Adrenal gland (tissue), 12 donors: ENCODE results near the gene PEPD. TPM values are rescaled to one million over a fixed set of nuclear protein-coding genes. Genes with fewer than 3 reads are reported as not detected.
A peak's percentile ranks its signal among the peaks of the same experiment; 100 is the strongest.

Source experiments
- DNase-seq, 7 donors: peaks; one replicate each; pipeline ENCODE4 v3.0.0-alpha.2; 2019 to 2020
- H3K27ac ChIP-seq, 5 donors: fragments of 200-600 bp; sonication (generic) in 4 of 5; 1 replicate in 3 of 5; 2 replicates in 2 of 5; pipeline versions ENCODE4 v1.5.1 to v1.8.0; 2016 to 2020; ENCODE audit warnings: mild to moderate bottlenecking in 1 of 5
- H3K27me3 ChIP-seq: fragments of 200-600 bp; 2 replicates; pipeline ENCODE4 v1.8.0; 2021
- H3K36me3 ChIP-seq, 2 donors: fragments of 200-600 bp; replicated peaks in 1 of 2; 1 replicate in 1 of 2; 2 replicates in 1 of 2; pipeline versions ENCODE4 v1.5.1 to v1.8.0; 2018 to 2022
- H3K4me1 ChIP-seq, 2 donors: fragments of 200-600 bp; replicated peaks in 1 of 2; 1 replicate in 1 of 2; 2 replicates in 1 of 2; pipeline versions ENCODE4 v1.5.1 to v1.8.0; 2018 to 2021
- H3K4me3 ChIP-seq, 4 donors: fragments of 200-600 bp; sonication (generic) in 3 of 4; one replicate each; pipeline ENCODE4 v1.5.1; 2016 to 2018
- H3K9me3 ChIP-seq, 3 donors: fragments of 200-600 bp; sonication (generic) in 1 of 3; replicated peaks in 1 of 3; 1 replicate in 2 of 3; 2 replicates in 1 of 3; pipeline versions ENCODE4 v1.5.1 to v1.8.0; 2016 to 2021
- POLR2A ChIP-seq, 2 donors: fragments of 450-650 bp; IDR thresholded peaks; one replicate each; pipeline ENCODE4 v1.6.1; 2017; ENCODE audit warnings: antibody characterized with exemption in 2 of 2, mild to moderate bottlenecking in 2 of 2, moderate library complexity in 1 of 2
- WGBS, 4 donors: extraction: QIAGEN DNeasy Blood & Tissue Kit in 2 of 4; methylation state at CpG; one replicate each; pipeline versions ENCODE4 v1.1.5 to v1.1.7; 2013 to 2017; 5-methylcytosine and 5-hydroxymethylcytosine counted together
- intact Hi-C, 2 donors: fragments of 100-400 bp; cut with DNase I; formaldehyde crosslinking; loops; one replicate each; pipeline versions ENCODE4 v1.14.1 to v1.15.0; 2022 to 2023
- polyA plus RNA-seq, 3 donors: library from polyadenylated mRNA; stranded (reverse); fragments of 200-250 nt in 2 of 3; fragments of 350-450 nt in 1 of 3; fragmentation: Illumina TruSeq in 1 of 3; extraction: RNeasy Lipid Tissue Mini Kit (QIAGEN cat#74804) in 1 of 3; gene quantifications; one replicate each; pipeline ENCODE4 v1.2.3, GENCODE V29; 2013 to 2014
- total RNA-seq, 9 donors: library from RNA; depleted of rRNA in 4 of 9; stranded (reverse); fragments of >200 nt in 4 of 9; fragments of 120-200 nt in 1 of 9; fragmentation: NEBNext Ultra II Directional in 1 of 9; extraction: Animal tissue kit (Norgen Biotek cat#: 25700) in 1 of 9; gene quantifications; one replicate each; pipeline versions ENCODE4 v1.1.0 to v1.2.4, GENCODE V29; 2013 to 2023
- TF ChIP-seq, protein P1 (sequence below), 6 experiments: fragments of 450-650 bp in 4 of 6; fragments of 200-600 bp in 2 of 6; sonication (generic) in 1 of 6; IDR thresholded peaks; 1 replicate in 5 of 6; 2 replicates in 1 of 6; pipeline versions ENCODE4 v1.5.1 to v1.8.0; 2016 to 2021; ENCODE audit warnings: antibody characterized with exemption in 6 of 6, mild to moderate bottlenecking in 2 of 6, moderate library complexity in 1 of 6
- donor health status: healthy with polysubstance abuse.
- donor health status: Bipolar disorder and iron deficiency.
- donor health status: DM: yes; HTN: yes; CAD: no.
- donor health status: DM: no; HTN: no; CAD: no.
- donor health status: DM: no; HTN: no; CAD: no.
- donor health status: DM: yes; HTN: yes; CAD: no.

PEPD gene
- total and polyA plus RNA-seq, 12 donors = 24.4 to 311 (median 116) TPM

DNA sequence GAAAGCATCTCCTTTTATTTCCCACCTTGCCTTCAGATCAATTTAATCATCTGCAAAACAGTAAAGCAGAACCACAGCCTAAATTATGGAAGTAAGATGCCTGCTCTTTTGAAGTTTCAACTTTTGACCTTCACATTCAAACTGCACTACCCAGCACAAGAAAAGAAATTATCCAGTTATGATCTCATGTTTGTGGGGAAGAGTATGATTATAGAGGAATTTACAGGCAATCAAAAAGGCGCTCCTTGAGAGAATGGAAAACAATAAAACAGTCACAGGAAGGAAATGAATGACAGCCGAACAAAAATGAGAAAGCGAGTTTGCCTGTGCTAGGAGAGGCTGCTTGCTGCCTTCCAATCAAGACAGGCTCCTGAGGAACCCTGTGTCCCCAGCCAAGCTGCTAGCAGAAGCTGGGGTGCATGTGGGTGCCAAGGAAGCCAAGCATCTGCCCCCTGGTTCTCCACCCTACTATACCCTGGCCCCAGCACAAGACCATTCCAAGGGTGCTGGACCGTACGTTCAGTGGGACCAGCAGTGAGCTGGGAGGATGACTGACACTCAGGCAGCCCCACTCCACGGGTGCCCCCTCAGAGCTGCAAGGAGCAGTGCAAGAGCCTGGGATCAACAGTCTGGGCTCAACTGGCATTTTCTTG, 47.8 kb downstream of the PEPD start:
- intact Hi-C loops = no loop called here
- Histone ChIP-seq H3K27me3 (no peaks in the 10 kb centered on the region), H3K9me3 (peaks cover 0 to 3% (median 0%) of the 10 kb centered on the region in 3 donors), H3K36me3 (no peaks in the 10 kb centered on the region), H3K4me3 (no peak overlapping the region), H3K4me1 (peaks cover 0 to 14% of the 10 kb centered on the region in 2 donors), H3K27ac (peak overlapping the region in 2 of 5 donors; percentile 34 to 80)
- peak in 2 of 7 donors; percentile 13 to 43 for DNase-seq
- TF ChIP-seq, protein P1, sequence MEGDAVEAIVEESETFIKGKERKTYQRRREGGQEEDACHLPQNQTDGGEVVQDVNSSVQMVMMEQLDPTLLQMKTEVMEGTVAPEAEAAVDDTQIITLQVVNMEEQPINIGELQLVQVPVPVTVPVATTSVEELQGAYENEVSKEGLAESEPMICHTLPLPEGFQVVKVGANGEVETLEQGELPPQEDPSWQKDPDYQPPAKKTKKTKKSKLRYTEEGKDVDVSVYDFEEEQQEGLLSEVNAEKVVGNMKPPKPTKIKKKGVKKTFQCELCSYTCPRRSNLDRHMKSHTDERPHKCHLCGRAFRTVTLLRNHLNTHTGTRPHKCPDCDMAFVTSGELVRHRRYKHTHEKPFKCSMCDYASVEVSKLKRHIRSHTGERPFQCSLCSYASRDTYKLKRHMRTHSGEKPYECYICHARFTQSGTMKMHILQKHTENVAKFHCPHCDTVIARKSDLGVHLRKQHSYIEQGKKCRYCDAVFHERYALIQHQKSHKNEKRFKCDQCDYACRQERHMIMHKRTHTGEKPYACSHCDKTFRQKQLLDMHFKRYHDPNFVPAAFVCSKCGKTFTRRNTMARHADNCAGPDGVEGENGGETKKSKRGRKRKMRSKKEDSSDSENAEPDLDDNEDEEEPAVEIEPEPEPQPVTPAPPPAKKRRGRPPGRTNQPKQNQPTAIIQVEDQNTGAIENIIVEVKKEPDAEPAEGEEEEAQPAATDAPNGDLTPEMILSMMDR (IDR thresholded peaks at IDR 0.05) = no peak
- TF ChIP-seq POLR2A (IDR thresholded peaks at IDR 0.05) = no peak
- WGBS, 4 donors = 40 to 63% (median 49%) methylated on average over 6 of the region's 6 CpGs

DNA sequence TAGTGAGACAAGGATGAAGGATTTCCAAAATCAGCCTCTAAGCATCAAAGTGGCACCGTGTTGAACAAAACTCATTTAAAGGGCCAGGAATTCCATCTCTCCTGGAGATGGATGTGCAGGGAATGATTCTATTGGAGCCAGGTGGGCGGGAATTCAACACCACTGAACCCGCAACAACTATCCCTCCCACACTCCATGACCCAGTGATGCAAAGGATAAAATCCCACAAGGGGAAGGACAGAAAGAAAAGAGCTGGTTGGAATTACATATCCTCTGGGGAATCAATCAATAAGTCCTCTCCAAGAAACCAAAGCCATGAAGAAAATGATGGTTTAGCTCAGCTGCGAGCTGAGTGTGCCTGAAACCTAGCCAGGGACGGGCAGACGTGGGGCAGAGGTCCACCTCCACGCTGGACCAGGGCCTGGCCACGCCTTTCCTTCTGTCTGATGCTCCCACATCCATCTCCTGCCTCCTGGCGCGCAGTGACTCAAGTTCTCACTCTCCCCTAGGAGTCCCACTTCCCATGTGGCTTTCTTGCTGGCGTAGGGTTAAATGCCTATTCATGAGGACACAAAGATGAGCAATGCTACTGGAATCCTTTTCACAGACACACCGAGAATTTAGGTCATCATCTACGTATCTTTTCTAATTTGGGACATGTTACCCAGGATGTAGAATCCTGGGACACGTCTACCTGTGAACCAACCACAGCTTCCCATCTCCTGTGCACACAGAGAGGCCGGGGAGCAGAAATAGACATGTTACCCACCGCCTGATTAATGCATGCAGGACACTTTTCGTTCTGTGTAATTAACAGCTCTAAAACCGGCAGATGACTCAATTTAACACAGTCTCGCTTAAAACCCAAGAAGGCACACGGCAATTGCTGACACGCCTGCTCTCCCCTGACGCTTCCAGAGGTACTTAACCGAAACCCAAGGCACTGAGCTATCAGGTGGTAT, 48.6 kb downstream of the PEPD start:
- intact Hi-C loops = no loop called here
- Histone ChIP-seq H3K4me1 (peaks cover 0 to 14% of the 10 kb centered on the region in 2 donors), H3K36me3 (no peaks in the 10 kb centered on the region), H3K27ac (peak overlapping the region in 2 of 5 donors; percentile 34 to 80), H3K27me3 (no peaks in the 10 kb centered on the region), H3K4me3 (no peak overlapping the region), H3K9me3 (no peaks in the 10 kb centered on the region)
- peak in 6 of 7 donors; percentile 43 to 72 (median 57) for DNase-seq
- TF ChIP-seq, protein P1 (IDR thresholded peaks at IDR 0.05) = no peak
- 58 to 78% (median 67%) methylated on average over 18 to 23 of the region's 23 CpGs for WGBS, 4 donors

DNA sequence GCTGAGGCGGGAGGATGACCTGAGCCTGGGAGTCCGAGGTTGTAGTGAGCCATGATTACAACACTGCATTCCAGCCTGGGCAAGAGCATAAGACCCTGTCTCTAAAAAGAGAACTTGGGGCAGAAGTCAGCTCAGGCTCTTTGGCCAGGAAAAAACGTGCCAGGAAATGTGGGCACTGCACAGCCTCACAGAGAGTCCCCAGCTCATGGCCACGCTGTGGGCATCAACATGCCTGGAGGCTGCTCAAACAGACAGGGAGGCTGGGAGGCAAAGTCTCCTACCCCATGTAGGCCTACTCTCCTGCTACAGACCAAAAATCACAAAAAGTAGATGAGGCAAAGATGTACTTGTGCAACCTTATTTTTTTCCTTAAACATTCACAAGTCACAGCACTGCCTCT, 49.4 kb downstream of the PEPD start:
- Histone ChIP-seq H3K4me1 (peaks cover 0 to 14% of the 10 kb centered on the region in 2 donors), H3K27me3 (no peaks in the 10 kb centered on the region), H3K4me3 (no peak overlapping the region), H3K9me3 (no peaks in the 10 kb centered on the region), H3K27ac (no peak overlapping the region), H3K36me3 (no peaks in the 10 kb centered on the region)
- peak in 2 of 7 donors; percentile 16 to 42 for DNase-seq
- intact Hi-C loops = no loop called here
- TF ChIP-seq POLR2A (IDR thresholded peaks at IDR 0.05) = no peak
- TF ChIP-seq, protein P1 (IDR thresholded peaks at IDR 0.05) = no peak
- WGBS, 4 donors = 82 to 96% (median 89%) methylated on average over 4 of the region's 4 CpGs
